IMR-90 (cell line): Measurements from ENCODE around the gene GDF10. TPM values are rescaled to one million over a fixed set of nuclear protein-coding genes. Genes with fewer than 3 reads are reported as not detected.

Experiments used
- ATAC-seq: fragments of 200-7000 bp; cut with Tn5 transposase; 2 replicates; pipeline ENCODE4 v1.9.1; 2020; ENCODE audit warnings: low read depth, mild to moderate bottlenecking, moderate library complexity
- BruUV-seq: library from RNA; stranded (reverse); fragments of 400-500 nt; replicated peaks from 2 replicates; lab custom pipeline; 2021; lab: Mats Ljungman, UMichigan
- CTCF ChIA-PET: fragments of 300-600 bp; formaldehyde crosslinking; extraction: SDS; loops from one replicate; lab custom pipeline; 2021; ENCODE audit warnings: antibody characterized with exemption; lab: Yijun Ruan, JAX
- POLR2A ChIA-PET: fragments of 300-600 bp; sonication (Branson Sonifier 250); formaldehyde crosslinking; loops from one replicate; lab custom pipeline; 2022; ENCODE audit warnings: antibody characterized with exemption; ENCODE audit not compliant: unreplicated experiment; lab: Charles Lee
- DNase-seq: peaks from one replicate; pipeline ENCODE4 v3.0.0; 2013
- H2AFZ ChIP-seq: replicated peaks from 2 replicates; pipeline ENCODE3; 2013; ENCODE audit warnings: low read length, mild to moderate bottlenecking; ENCODE audit not compliant: poor library complexity
- H2AK5ac ChIP-seq: 2 replicates; pipeline ENCODE4 v1.6.1; 2013; ENCODE audit warnings: low read depth, low read length, inconsistent platforms
- H2AK9ac ChIP-seq: replicated peaks from 2 replicates; pipeline ENCODE3; 2013; ENCODE audit warnings: mild to moderate bottlenecking, low read depth, low read length, moderate library complexity; ENCODE audit not compliant: poor library complexity
- H2BK120ac ChIP-seq: 2 replicates; pipeline ENCODE4 v1.6.1; 2013; ENCODE audit warnings: low read depth, low read length, inconsistent platforms
- H2BK15ac ChIP-seq: 3 replicates; pipeline ENCODE4 v1.6.1; 2013; ENCODE audit warnings: low read depth, low read length, inconsistent platforms
- H2BK20ac ChIP-seq: 2 replicates; pipeline ENCODE4 v1.6.1; 2013; ENCODE audit warnings: low read depth, mild to moderate bottlenecking, inconsistent platforms, low read length, moderate library complexity
- H2BK5ac ChIP-seq: 2 replicates; pipeline ENCODE4 v1.6.1; 2013; ENCODE audit warnings: mild to moderate bottlenecking, low read depth, low read length, inconsistent platforms; ENCODE audit not compliant: poor library complexity, severe bottlenecking
- H3K14ac ChIP-seq: replicated peaks from 2 replicates; pipeline ENCODE4 v1.6.1; 2013; ENCODE audit warnings: low read depth, low read length, inconsistent platforms
- H3K18ac ChIP-seq: 2 replicates; pipeline ENCODE4 v1.6.1; 2013; ENCODE audit warnings: low read depth, low read length, control low read depth
- H3K23ac ChIP-seq: 2 replicates; pipeline ENCODE4 v1.6.1; 2013; ENCODE audit warnings: low read depth, low read length, inconsistent platforms
- H3K27ac ChIP-seq: 2 replicates; pipeline ENCODE4 v1.5.1; 2013; ENCODE audit warnings: mild to moderate bottlenecking, control low read depth, low read length; ENCODE audit not compliant: insufficient read depth
- H3K27me3 ChIP-seq: 2 replicates; pipeline ENCODE4 v1.6.1; 2013; ENCODE audit warnings: low read length; ENCODE audit not compliant: control insufficient read depth, insufficient read depth
- H3K36me3 ChIP-seq: 2 replicates; pipeline ENCODE4 v1.6.1; 2013; ENCODE audit warnings: low read length, mixed read lengths; ENCODE audit not compliant: control insufficient read depth, insufficient read depth
- H3K4ac ChIP-seq: 2 replicates; pipeline ENCODE4 v1.6.1; 2013; ENCODE audit warnings: low read depth, low read length, inconsistent platforms
- H3K4me1 ChIP-seq: 2 replicates; pipeline ENCODE4 v1.6.1; 2013; ENCODE audit warnings: low read length, mixed read lengths; ENCODE audit not compliant: control insufficient read depth, insufficient read depth
- H3K4me2 ChIP-seq: 2 replicates; pipeline ENCODE4 v1.6.1; 2013; ENCODE audit warnings: low read depth, mild to moderate bottlenecking, control low read depth, low read length, moderate library complexity
- H3K4me3 ChIP-seq: 2 replicates; pipeline ENCODE4 v1.5.1; 2013; ENCODE audit warnings: low read depth, mild to moderate bottlenecking, control low read depth, low read length, moderate library complexity; ENCODE audit not compliant: insufficient read depth
- H3K56ac ChIP-seq: 2 replicates; pipeline ENCODE4 v1.6.1; 2013; ENCODE audit warnings: low read length, inconsistent platforms; ENCODE audit not compliant: insufficient read depth; ENCODE audit errors: extremely low read depth
- H3K79me1 ChIP-seq, 2 experiments: 2 replicates each; pipeline ENCODE4 v1.6.1; 2013; ENCODE audit warnings: low read length in 2 of 2, inconsistent platforms in 1 of 2, low read depth in 1 of 2
- H3K9ac ChIP-seq: 2 replicates; pipeline ENCODE4 v1.6.1; 2013; ENCODE audit warnings: low read depth, low read length, control low read depth
- H3K9me1 ChIP-seq: 2 replicates; pipeline ENCODE4 v1.6.1; 2013; ENCODE audit warnings: low read length, inconsistent platforms; ENCODE audit not compliant: insufficient read depth
- H3K9me3 ChIP-seq: 2 replicates; pipeline ENCODE4 v1.6.1; 2013; ENCODE audit warnings: low read length; ENCODE audit not compliant: control insufficient read depth, insufficient read depth
- H4K20me1 ChIP-seq: 2 replicates; pipeline ENCODE4 v1.6.1; 2013; ENCODE audit warnings: low read length, inconsistent platforms; ENCODE audit not compliant: insufficient read depth
- H4K5ac ChIP-seq: 2 replicates; pipeline ENCODE4 v1.6.1; 2013; ENCODE audit warnings: mild to moderate bottlenecking, low read depth, low read length, control low read depth
- H4K8ac ChIP-seq, 2 experiments: 2 replicates each; pipeline ENCODE4 v1.6.1; 2013; ENCODE audit warnings: low read depth in 2 of 2, low read length in 2 of 2, control low read depth in 1 of 2, inconsistent platforms in 1 of 2
- H4K91ac ChIP-seq: 2 replicates; pipeline ENCODE4 v1.6.1; 2013; ENCODE audit warnings: low read depth, low read length, inconsistent platforms; ENCODE audit not compliant: insufficient read depth
- BHLHE40 ChIP-seq: fragments of 150-350 bp; IDR thresholded peaks from 2 replicates; pipeline ENCODE4 v1.6.1; 2016; ENCODE audit warnings: mild to moderate bottlenecking, low read depth, low read length
- CEBPB ChIP-seq: IDR thresholded peaks from 2 replicates; pipeline ENCODE4 v1.6.1; 2012; ENCODE audit warnings: low read depth, low read length, improper control_type of control experiment
- CHD1 ChIP-seq: IDR thresholded peaks from 2 replicates; pipeline ENCODE4 v1.6.1; 2012; ENCODE audit warnings: low read depth, low read length, improper control_type of control experiment
- CTCF ChIP-seq: conservative IDR thresholded peaks from 2 replicates; pipeline ENCODE4 v1.5.1; 2012; ENCODE audit warnings: mild to moderate bottlenecking, low read depth, low read length, improper control_type of control experiment
- FOS ChIP-seq: fragments of 150-350 bp; IDR thresholded peaks from 2 replicates; pipeline ENCODE4 v1.6.1; 2016; ENCODE audit warnings: low read depth, low read length
- MAFK ChIP-seq: IDR thresholded peaks from 2 replicates; pipeline ENCODE4 v1.6.1; 2012; ENCODE audit warnings: low read depth, low read length, improper control_type of control experiment
- MAZ ChIP-seq: IDR thresholded peaks from 2 replicates; pipeline ENCODE4 v1.6.1; 2012; ENCODE audit warnings: low read depth, mild to moderate bottlenecking, low read length, improper control_type of control experiment, moderate library complexity, borderline replicate concordance
- MXI1 ChIP-seq: IDR thresholded peaks from 2 replicates; pipeline ENCODE4 v1.6.1; 2012; ENCODE audit warnings: low read depth, mild to moderate bottlenecking, low read length, moderate library complexity, borderline replicate concordance
- NFE2L2 ChIP-seq: fragments of 150-350 bp; IDR thresholded peaks from 2 replicates; pipeline ENCODE4 v1.6.1; 2016; ENCODE audit warnings: low read depth, mild to moderate bottlenecking, low read length
- POLR2A ChIP-seq: IDR thresholded peaks from 2 replicates; pipeline ENCODE4 v1.6.1; 2012; ENCODE audit warnings: mild to moderate bottlenecking, low read depth, low read length
- RAD21 ChIP-seq: IDR thresholded peaks from 2 replicates; pipeline ENCODE4 v1.6.1; 2012; ENCODE audit warnings: low read length, improper control_type of control experiment
- RCOR1 ChIP-seq: IDR thresholded peaks from 2 replicates; pipeline ENCODE4 v1.6.1; 2012; ENCODE audit warnings: mild to moderate bottlenecking, low read length, improper control_type of control experiment; ENCODE audit not compliant: insufficient replicate concordance
- SMC3 ChIP-seq: fragments of 150-350 bp; IDR thresholded peaks from 2 replicates; pipeline ENCODE4 v1.6.1; 2016; ENCODE audit warnings: low read depth, mild to moderate bottlenecking, antibody characterized with exemption, low read length, moderate library complexity
- USF2 ChIP-seq: fragments of 150-350 bp; IDR thresholded peaks from 2 replicates; pipeline ENCODE4 v1.6.1; 2017; ENCODE audit warnings: mild to moderate bottlenecking, antibody characterized with exemption, low read length, low read depth
- WGBS, 2 experiments: methylation state at CpG; one replicate each; pipeline versions ENCODE4 v1.1.5 to v1.1.7; 2013; ENCODE audit warnings: missing lambda C conversion rate in 2 of 2; ENCODE audit not compliant: insufficient read length in 1 of 2; ENCODE audit errors: extremely low coverage in 2 of 2; 5-methylcytosine and 5-hydroxymethylcytosine counted together
- dilution Hi-C: fragments of 300-500 bp; cut with HindIII; formaldehyde crosslinking; loops from one replicate; pipeline ENCODE4 v1.14.3; 2018; ENCODE audit warnings: low sequenced_read_pairs; ENCODE audit not compliant: unreplicated experiment
- in situ Hi-C: fragments of 300-500 bp; cut with MboI; formaldehyde crosslinking; loops from 3 replicates; pipeline ENCODE4 v1.14.3; 2019; ENCODE audit warnings: low sequenced_read_pairs, inconsistent platforms, mixed read lengths
- intact Hi-C: fragments of 100-400 bp; cut with micrococcal nuclease; formaldehyde crosslinking; loops from 2 replicates; pipeline ENCODE4 v1.10.0; 2022
- polyA plus RNA-seq, 3 experiments: library from polyadenylated mRNA; depleted of rRNA; stranded (reverse); fragments of >200 nt; gene quantifications; 2 replicates each; pipeline ENCODE4 v1.2.3, GENCODE V29; 2012; ENCODE audit warnings: low replicate concordance in 1 of 3
- total RNA-seq: library from RNA; depleted of rRNA; stranded (reverse); fragments of >200 nt; gene quantifications from 2 replicates; pipeline ENCODE4 v1.2.3, GENCODE V29; 2012
- TF ChIP-seq, protein P1 (sequence below): fragments of 150-350 bp; IDR thresholded peaks from 2 replicates; pipeline ENCODE4 v1.6.1; 2016; ENCODE audit warnings: low read depth, mild to moderate bottlenecking, low read length, moderate library complexity, borderline replicate concordance

Gene GDF10
- total and polyA plus RNA-seq, 2 of the 4 experiments (the other 2 are of a cell fraction) = 0.34 TPM; not detected in 1

GRCh38 chr10:47344996-47345870, 45.2 kb downstream of the GDF10 start:
- H4K20me1 ChIP-seq = no peaks in the 10 kb centered on the region
- dilution Hi-C loops (no loop called here), in situ Hi-C loops (no loop called here), intact Hi-C loops (no loop called here)
- H2AK5ac ChIP-seq = no peak overlapping the region
- no peak overlapping the region for H2BK15ac ChIP-seq
- no peaks in the 10 kb centered on the region for H3K9me1 ChIP-seq
- H3K4me1 ChIP-seq = no peaks in the 10 kb centered on the region
- peaks cover 20% of the 10 kb centered on the region for H3K27me3 ChIP-seq
- ChIA-PET CTCF (no interaction called here), POLR2A (no interaction called here)
- no peak overlapping the region for H3K27ac ChIP-seq
- no peak overlapping the region for H3K56ac ChIP-seq
- DNase-seq (no peak), ATAC-seq (no peak)
- H4K91ac ChIP-seq = no peak overlapping the region
- H4K5ac ChIP-seq = no peak overlapping the region
- WGBS, 2 experiments = 73% methylated on average over 3 of the region's 13 CpGs; no CpG with 5 or more reads in 1 of the 2 experiments
- no peak overlapping the region for H2BK120ac ChIP-seq
- H3K14ac ChIP-seq = no peak overlapping the region
- H3K9ac ChIP-seq = no peak overlapping the region
- H3K79me1 ChIP-seq = no peaks in the 10 kb centered on the region
- no peak overlapping the region for H3K4me2 ChIP-seq
- H3K9me3 ChIP-seq = no peaks in the 10 kb centered on the region
- BruUV-seq = no TSS peak
- H2AFZ ChIP-seq = no peak overlapping the region
- no peak overlapping the region for H3K4ac ChIP-seq
- no peak overlapping the region for H2BK5ac ChIP-seq
- no peak overlapping the region for H2AK9ac ChIP-seq
- no peak overlapping the region for H3K4me3 ChIP-seq
- H2BK20ac ChIP-seq = no peak overlapping the region
- H4K8ac ChIP-seq = no peak overlapping the region
- no peak overlapping the region for H3K18ac ChIP-seq
- no peak overlapping the region for H3K23ac ChIP-seq
- no peaks in the 10 kb centered on the region for H3K36me3 ChIP-seq
- TF ChIP-seq CEBPB (no peak), RCOR1 (no peak), BHLHE40 (no peak), SMC3 (no peak), MAZ (no peak), RAD21 (no peak), MAFK (no peak), POLR2A (no peak), CTCF (no peak), FOS (no peak), CHD1 (no peak), NFE2L2 (no peak), USF2 (no peak), MXI1 (no peak)
- TF ChIP-seq, protein P1, sequence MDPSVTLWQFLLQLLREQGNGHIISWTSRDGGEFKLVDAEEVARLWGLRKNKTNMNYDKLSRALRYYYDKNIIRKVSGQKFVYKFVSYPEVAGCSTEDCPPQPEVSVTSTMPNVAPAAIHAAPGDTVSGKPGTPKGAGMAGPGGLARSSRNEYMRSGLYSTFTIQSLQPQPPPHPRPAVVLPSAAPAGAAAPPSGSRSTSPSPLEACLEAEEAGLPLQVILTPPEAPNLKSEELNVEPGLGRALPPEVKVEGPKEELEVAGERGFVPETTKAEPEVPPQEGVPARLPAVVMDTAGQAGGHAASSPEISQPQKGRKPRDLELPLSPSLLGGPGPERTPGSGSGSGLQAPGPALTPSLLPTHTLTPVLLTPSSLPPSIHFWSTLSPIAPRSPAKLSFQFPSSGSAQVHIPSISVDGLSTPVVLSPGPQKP = no peak
